GM12864 (cell line): ENCODE results near the gene NFIA.

ENCODE experiments used
- DNase-seq: peaks from one replicate; pipeline ENCODE4 v3.0.0-alpha.2; 2011; ENCODE audit warnings: low read depth
- H3K4me3 ChIP-seq: 2 replicates; pipeline ENCODE4 v1.5.1; 2011; ENCODE audit warnings: mild to moderate bottlenecking, low read depth, low read length, control low read depth
- TF ChIP-seq, protein P1 (sequence below): IDR thresholded peaks from 2 replicates; pipeline ENCODE4 v1.5.1; 2011; ENCODE audit warnings: low read depth, mild to moderate bottlenecking, moderate library complexity, low read length, control low read depth, inconsistent platforms; ENCODE audit errors: missing control alignments

NFIA gene

DNA sequence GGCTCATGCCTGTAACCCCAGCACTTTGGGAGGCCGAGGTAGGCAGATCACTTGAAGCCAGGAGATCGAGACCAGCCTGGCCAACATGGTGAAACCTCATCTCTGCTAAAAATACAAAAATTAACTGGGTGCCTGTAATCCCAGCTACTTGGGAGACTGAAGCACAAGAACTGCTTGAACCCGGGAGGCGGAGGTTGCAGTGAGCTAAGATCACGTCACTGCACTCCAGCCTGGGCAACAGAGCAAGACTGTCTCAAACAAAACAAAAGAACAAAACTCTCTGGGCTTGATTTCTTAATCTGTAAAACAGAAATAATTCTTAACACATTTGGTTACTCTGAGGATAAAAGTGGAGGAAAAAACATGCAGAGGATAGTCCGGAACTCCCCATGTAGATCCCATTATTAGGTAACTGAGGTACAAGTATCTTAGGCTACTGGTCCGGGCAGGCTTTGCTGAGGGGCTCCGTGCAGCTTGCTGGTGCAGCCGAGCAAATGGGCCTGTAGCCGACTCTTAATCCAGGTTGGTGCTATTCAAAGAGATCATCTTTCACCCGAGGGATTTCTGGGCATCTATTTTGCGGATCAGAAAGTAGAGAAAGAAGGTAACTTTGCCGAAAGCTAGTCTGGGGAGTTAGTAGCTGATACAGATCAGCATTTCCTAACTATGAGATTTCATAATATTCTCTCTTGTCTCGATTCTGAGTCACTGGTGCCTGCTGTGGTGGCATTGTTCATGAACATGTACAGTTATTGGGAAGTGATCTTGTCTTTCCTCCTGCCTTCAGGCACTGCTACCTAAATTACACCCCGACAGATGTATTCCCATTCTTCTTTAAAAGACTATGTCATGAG is 56.8 kb downstream of the NFIA start:
- TF ChIP-seq, protein P1, sequence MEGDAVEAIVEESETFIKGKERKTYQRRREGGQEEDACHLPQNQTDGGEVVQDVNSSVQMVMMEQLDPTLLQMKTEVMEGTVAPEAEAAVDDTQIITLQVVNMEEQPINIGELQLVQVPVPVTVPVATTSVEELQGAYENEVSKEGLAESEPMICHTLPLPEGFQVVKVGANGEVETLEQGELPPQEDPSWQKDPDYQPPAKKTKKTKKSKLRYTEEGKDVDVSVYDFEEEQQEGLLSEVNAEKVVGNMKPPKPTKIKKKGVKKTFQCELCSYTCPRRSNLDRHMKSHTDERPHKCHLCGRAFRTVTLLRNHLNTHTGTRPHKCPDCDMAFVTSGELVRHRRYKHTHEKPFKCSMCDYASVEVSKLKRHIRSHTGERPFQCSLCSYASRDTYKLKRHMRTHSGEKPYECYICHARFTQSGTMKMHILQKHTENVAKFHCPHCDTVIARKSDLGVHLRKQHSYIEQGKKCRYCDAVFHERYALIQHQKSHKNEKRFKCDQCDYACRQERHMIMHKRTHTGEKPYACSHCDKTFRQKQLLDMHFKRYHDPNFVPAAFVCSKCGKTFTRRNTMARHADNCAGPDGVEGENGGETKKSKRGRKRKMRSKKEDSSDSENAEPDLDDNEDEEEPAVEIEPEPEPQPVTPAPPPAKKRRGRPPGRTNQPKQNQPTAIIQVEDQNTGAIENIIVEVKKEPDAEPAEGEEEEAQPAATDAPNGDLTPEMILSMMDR: no peak
- no peak overlapping the region for H3K4me3 ChIP-seq
- DNase-seq: no peak

DNA sequence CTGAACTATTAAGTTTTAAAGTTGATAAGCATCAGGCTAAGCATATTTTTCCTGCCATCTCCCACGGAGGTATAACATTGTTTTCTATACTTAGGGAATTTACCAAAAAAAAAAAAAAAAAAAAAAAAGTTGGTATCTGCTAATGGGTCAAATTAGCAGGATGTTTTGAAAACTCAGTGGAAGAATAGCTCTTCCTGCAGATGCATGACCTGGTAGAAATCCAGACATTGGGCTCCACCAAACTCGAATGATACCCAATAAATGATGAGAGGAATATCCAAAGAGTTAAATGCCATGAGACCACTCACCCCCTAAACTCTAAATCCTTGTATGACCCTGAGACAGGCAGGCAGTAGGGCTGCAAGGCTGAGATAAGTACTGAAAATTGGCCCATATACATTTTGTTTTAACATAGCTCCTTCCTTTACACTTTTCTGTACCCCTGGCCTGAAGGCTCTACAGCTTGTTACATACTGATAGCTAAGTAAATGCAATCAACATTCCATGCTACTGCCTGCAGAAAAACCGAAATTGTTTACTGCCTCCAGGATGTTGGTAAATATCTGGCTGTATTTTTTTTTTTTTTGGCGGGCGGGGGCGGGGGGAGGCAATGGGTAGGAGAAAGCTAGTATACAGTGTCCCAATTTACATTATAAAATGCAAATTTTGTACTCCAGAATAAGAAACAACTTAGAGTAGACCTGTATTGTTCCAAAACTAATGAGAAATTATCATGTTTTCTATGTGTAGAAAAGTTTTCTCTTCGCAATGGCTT is 57.6 kb downstream of the NFIA start:
- H3K4me3 ChIP-seq: no peak overlapping the region
- DNase-seq: no peak
- TF ChIP-seq, protein P1: no peak

DNA sequence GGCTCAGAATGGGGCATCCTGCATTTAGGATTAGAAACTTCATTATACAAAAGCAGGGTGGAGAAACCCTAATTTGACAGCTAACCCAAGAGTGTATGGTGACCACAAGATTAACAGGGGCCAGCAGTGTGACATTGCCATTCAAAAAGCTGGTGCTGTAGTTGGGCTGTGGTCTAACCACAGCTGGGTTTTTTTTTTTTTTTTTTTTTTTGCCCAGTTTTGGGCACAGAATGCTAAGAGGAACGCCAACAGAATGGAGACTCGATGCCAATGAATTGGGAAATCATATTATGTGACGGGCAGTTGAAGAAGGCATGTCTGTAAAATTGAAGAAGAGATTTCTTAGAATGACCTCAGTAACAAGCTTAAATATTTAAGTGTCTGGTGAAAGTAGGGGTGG is 58.4 kb downstream of the NFIA start:
- no peak for DNase-seq
- H3K4me3 ChIP-seq: no peak overlapping the region

DNA sequence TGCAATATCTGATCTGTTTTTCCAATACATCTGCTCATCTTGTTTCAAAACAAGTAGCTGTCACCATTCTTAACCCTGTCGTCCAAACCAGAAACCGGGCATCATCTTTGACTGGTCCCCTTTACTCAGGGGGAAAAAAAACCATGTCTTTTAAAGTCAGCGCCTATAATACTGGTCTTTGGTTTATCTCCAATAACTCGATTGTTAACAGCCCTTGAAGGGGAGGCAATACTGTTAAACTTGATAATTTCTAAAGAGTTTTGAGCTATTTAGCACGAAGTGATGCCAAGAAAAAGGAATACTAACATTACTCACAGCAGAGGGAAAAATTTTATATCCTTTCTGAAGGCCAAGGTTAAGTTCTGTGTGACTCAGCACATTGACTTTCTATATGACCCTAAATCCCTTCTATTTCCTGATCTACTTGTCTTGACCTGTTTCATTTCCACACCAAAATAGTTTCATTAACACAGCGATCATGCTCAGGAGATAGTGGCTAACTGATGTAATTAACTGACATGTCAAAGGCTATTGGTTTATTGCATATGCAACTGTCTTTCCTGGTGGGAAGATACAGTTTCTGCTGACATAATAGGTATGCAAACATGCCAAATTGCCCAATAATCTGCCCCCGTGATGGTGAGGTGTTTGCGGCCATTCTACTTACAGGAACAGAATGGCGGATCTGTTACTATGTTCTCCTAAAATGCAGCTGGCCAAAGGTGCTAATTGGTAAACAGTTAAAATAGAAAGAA is 59.1 kb downstream of the NFIA start:
- H3K4me3 ChIP-seq: no peak overlapping the region
- TF ChIP-seq, protein P1: no peak
- DNase-seq: no peak

More for the DNA sequence above, 58.4 kb downstream of the NFIA start:
- TF ChIP-seq, protein P1: no peak

DNA sequence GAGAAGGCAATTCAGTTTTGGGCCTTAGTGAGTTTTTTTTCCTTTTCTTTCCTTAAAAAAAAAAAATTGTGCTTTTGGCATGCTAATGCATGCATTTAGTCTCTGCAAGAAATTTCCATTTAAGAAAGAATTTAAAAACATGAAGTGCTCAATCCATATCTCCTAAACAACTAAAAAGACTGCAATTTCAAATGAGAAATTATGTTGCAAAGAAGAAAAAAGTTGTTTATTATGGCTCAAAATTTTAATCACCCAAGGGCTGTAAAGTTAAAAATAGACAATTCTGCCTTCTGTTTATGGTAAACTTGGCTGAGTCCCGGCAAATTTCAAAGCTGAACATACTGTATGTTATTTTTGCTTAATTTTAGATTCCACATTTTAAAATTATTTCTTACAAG is 59.7 kb downstream of the NFIA start:
- no peak overlapping the region for H3K4me3 ChIP-seq
- TF ChIP-seq, protein P1: no peak

DNA sequence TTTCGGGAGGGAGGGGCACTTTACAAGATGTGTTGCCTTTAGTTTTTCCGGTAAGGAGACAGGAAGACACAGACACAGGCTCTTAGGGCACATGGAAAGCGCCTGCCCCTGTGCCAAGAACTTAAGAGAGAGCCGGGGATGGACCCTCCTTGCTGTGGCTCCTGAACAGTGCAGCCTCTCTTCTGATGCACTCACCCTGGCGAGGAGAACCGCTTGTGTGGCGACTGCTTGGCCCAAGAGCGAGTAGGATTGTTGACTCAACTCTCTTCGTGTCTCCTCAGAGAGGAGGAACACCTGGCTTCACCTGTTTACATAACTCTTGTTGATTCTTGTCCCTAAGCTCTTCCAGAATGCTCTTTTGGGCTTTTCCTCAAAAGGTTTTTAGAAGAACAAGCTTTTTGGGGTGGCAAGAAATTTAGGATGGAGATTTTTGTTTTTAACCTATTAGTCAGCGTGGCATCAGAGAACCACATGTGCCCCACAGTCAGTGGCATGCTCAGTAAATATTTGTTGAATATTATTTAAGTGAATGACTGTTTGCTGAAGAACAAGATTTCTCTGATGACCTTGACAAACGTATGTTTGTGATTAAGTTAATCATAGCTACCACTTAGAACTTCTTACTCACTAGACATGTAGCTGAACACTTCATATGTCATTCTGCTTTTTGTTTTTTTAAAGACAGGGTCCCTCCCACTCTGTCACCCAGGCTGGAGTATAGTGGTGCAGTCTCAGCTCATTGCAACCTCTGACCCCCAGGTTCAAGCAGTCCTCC is 60.6 kb downstream of the NFIA start:
- H3K4me3 ChIP-seq: no peak overlapping the region
- no peak for DNase-seq
- TF ChIP-seq, protein P1: no peak

More for the DNA sequence above, 59.7 kb downstream of the NFIA start:
- DNase-seq: no peak
